Gastroesophageal sphincter (tissue), 3 donors: ENCODE results near the gene NEU2.

Experiments
- POLR2A ChIP-seq, 2 donors: fragments of 450-650 bp; IDR thresholded peaks; one replicate each; pipeline ENCODE4 v1.6.1; 2017; ENCODE audit warnings: antibody characterized with exemption in 2 of 2, mild to moderate bottlenecking in 2 of 2, moderate library complexity in 1 of 2
- TF ChIP-seq, protein P1 (sequence below), 4 experiments: fragments of 200-600 bp in 2 of 4; fragments of 450-650 bp in 2 of 4; sonication (generic) in 1 of 4; IDR thresholded peaks; one replicate each; pipeline ENCODE4 v1.5.1; 2017 to 2019; ENCODE audit warnings: antibody characterized with exemption in 4 of 4, mild to moderate bottlenecking in 2 of 4, moderate library complexity in 2 of 4

DNA sequence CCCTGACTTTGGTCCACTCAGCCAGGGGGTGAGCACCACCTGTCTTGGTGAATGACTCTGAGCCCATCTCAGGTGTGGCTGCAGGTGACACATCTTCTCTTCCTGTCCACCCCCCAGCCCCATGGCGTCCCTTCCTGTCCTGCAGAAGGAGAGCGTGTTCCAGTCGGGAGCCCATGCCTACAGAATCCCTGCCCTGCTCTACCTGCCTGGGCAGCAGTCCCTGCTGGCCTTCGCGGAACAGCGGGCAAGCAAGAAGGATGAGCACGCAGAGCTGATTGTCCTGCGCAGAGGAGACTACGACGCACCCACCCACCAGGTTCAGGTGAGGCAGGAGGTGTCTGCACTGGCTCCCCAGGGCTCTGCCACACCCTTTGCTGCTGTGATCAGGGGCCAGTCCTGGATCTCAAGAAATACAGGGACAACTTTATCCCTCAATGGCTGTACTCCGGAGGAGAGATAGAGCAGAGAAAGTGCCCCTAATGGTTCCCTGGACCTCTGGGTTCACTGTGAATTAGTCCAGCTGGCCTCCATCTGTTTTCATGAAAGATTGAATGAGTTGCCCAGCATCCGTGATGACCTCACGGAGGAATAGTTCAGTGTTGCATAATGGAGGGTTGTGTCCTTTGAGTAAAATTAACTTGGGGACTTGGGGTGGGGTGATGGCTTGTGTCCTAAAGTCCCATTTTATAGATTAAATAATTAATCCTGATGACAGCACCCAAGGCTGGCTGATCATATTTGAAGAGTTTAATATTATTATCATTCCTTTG lies at the start of gene NEU2:
- TF ChIP-seq, protein P1, sequence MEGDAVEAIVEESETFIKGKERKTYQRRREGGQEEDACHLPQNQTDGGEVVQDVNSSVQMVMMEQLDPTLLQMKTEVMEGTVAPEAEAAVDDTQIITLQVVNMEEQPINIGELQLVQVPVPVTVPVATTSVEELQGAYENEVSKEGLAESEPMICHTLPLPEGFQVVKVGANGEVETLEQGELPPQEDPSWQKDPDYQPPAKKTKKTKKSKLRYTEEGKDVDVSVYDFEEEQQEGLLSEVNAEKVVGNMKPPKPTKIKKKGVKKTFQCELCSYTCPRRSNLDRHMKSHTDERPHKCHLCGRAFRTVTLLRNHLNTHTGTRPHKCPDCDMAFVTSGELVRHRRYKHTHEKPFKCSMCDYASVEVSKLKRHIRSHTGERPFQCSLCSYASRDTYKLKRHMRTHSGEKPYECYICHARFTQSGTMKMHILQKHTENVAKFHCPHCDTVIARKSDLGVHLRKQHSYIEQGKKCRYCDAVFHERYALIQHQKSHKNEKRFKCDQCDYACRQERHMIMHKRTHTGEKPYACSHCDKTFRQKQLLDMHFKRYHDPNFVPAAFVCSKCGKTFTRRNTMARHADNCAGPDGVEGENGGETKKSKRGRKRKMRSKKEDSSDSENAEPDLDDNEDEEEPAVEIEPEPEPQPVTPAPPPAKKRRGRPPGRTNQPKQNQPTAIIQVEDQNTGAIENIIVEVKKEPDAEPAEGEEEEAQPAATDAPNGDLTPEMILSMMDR (IDR thresholded peaks at IDR 0.05) = no peak
- TF ChIP-seq POLR2A (IDR thresholded peaks at IDR 0.05) = no peak
